ENCODE data around the gene STK32B.

DNA sequence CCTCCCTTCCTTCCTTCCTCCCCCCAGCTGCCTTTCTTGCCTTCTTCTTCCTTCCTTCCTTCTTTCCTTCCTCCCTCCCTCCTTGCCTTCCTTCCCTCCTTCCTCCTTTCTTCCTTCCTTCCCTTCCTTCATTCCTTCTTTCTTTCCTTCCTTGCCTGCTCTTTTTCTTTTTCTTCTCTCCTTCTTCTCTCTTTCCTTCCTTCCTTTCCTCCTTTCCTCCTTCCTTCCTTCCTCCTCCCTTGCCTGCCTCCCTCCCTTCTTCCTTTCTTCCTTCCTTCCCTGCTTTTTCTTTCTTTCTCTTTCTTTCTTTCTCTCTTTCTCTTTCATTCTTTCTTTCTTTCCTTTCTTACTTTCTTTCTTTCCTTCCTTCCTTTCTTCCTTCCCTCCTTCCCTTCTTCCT lies 49.1 kb downstream of the STK32B start:
- TF ChIP-seq CEBPB (IDR thresholded peaks at IDR 0.05; ENCODE audit: low read depth, low read length) (no peak), NANOG (IDR thresholded peaks at IDR 0.05; ENCODE audit: insufficient read depth, low read depth, low read length, poor library complexity, severe bottlenecking) (no peak), POLR2A (IDR thresholded peaks at IDR 0.05; ENCODE audit: control extremely low read depth in 1 of 2, low read depth in 2 of 2, low read length in 2 of 2) (no peak)
- TF ChIP-seq, protein P1, sequence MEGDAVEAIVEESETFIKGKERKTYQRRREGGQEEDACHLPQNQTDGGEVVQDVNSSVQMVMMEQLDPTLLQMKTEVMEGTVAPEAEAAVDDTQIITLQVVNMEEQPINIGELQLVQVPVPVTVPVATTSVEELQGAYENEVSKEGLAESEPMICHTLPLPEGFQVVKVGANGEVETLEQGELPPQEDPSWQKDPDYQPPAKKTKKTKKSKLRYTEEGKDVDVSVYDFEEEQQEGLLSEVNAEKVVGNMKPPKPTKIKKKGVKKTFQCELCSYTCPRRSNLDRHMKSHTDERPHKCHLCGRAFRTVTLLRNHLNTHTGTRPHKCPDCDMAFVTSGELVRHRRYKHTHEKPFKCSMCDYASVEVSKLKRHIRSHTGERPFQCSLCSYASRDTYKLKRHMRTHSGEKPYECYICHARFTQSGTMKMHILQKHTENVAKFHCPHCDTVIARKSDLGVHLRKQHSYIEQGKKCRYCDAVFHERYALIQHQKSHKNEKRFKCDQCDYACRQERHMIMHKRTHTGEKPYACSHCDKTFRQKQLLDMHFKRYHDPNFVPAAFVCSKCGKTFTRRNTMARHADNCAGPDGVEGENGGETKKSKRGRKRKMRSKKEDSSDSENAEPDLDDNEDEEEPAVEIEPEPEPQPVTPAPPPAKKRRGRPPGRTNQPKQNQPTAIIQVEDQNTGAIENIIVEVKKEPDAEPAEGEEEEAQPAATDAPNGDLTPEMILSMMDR (IDR thresholded peaks at IDR 0.05; ENCODE audit: control extremely low read depth in 1 of 3, insufficient read depth in 1 of 3, low read depth in 1 of 3, low read length in 3 of 3) = no peak

Data from H1 (cell line).